ENCODE results near the gene FAM228A. TPM values are rescaled to one million over a fixed set of nuclear protein-coding genes. Genes with fewer than 3 reads are reported as not detected.
"Not testable (repeated sequence)": the region's sequence is repeated elsewhere in the genome, so short reads cannot be mapped to it uniquely, and the experiment has no call there.

FAM228A gene
- total RNA-seq (2014; rRNA removed; shearing (Covaris generic)), result not detected in 2 replicates
- polyA plus RNA-seq (2015; cell fraction: cytosol; rRNA removed), result not detected in 2 replicates
- polyA plus RNA-seq (2015; cell fraction: nucleus; rRNA removed), result not detected in 2 replicates

- DNase-seq (ENCODE audit: low read depth), result no peak
These were observed at the start of gene FAM228A for GRCh38 chr2:24174851-24175277. FAM228A (plus strand) TSS chr2:24175053; CDS start chr2:24175481, 428 bp downstream.

GRCh38 chr2:24125956-24126355 is 48.9 kb upstream of the FAM228A start:
- no peak for DNase-seq (ENCODE audit: low read depth)

- no peak for DNase-seq (ENCODE audit: low read depth)
These were observed 42.3 kb upstream of the FAM228A start for GRCh38 chr2:24132543-24132942.

- not testable (repeated sequence) for DNase-seq (ENCODE audit: low read depth)
These were observed 34.5 kb upstream of the FAM228A start for GRCh38 chr2:24140305-24140704.

DNA sequence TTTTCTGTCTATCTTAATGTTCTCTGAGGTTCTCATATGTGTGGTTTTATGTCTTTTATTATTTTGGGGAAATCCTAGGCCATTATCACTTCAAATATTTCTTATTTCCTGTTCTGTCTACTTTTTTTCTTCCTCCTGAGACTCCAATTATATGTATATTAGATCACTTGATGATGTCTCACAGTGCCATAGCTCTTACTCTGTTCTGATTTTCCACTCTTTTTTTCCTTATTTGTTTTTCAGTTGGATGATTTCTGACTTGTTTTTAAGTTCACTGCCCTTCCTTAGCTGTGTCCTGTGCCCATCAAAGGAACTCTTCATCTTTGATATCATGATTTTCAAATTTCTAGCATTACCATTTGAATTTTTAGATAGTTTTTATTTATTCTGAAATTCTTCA is 27.5 kb upstream of the FAM228A start:
- no peak for DNase-seq (ENCODE audit: low read depth)

DNA sequence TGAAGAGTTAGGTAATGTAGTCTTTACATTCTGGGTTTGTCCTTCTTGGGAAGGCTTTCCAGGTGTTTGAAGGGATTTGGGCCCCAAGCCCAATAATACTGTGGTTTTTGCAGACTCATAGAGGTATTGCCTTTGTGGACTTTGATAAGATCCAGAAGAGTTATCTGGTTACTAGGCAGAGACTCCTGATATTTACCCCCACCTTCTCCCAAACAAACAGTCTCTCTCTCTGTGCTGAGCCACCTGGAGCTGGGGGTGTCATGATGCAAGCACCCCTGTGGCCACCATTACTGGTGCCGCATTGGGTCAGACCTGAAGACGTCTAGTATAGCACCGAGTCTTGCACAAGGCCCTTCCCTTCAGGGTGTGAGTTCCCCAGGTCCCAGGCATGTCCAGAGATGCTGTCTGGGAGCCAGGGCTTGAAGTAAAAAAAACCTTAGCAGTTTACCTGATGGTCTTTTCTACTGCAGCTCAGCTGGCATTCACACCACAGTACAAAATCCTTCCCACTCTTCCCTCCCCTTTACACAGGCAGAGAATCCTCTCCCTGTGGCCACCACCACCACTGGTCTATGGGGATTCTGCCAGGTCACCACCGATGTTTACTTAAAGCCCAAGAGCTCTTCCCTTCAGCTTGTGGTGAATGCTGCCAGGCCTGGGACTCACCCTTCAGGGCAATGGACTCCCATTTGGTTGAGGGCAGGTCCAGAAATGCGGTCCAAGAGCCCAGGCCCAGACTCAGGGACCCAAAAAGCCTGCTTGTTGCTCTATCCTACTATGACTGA is 22.2 kb upstream of the FAM228A start:
- no peak for DNase-seq (ENCODE audit: low read depth)

GRCh38 chr2:24153478-24153877 is 21.4 kb upstream of the FAM228A start:
- no peak for DNase-seq (ENCODE audit: low read depth)

DNA sequence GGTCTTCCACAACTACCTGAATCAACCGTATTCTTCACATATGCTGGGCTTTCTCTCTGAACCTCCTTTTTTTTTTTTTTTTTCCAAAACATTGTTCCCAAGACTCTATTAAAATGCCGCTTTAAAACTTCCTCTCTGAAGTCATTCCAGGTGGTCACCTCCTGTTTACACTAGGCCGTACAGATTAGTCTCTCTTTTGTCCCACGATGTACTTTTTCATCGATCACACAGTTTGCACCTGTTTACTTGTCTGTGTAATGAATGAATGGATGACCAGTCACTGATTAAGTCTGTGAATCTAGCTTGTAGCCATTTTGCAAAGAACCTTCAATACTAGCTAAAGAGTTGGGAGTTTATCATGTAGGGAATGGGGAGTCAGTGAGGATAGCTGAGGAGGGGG is 16.7 kb upstream of the FAM228A start:
- no peak for DNase-seq (ENCODE audit: low read depth)

DNA sequence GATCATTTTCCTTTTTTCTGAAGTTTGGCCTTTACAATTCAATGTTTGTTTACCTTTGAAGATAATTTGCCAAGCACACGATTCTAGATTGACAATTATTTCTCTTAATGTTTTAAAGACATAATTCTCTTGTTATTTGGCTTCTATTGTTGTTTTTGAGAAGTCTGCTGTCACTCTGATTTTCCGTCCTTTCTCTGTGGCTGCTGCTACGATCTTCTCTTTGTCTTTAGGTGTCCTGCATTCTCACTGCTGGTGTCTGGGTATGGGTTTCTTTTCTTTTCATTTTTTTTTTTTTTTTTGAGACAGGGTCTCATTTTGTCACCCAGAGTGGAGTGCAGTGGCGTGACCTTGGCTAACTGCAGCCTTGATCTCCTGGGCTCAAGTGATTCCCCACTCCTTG is 15.1 kb upstream of the FAM228A start:
- DNase-seq (ENCODE audit: low read depth), result no peak

- DNase-seq (ENCODE audit: low read depth), result no peak
These were observed 14.1 kb upstream of the FAM228A start for GRCh38 chr2:24160761-24161160.

DNA sequence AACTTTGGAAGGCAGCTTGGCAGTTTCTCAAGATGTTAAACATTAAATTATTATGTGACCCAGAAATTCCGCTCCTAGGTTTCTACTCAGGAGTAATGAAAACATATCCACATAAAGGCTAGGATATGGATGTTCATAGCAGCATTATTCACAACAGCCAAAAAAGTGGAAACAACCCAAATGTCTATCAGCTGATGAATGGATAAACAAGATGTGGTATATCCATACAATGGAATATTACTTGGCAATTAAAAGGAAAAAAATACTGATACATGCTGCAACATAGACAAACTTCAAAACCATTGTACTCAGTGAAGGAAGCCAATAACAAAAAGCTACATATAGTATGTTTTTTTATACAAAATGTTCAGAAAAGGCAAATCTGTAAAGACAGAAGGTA is 12.4 kb upstream of the FAM228A start:
- DNase-seq (ENCODE audit: low read depth), result no peak

DNA sequence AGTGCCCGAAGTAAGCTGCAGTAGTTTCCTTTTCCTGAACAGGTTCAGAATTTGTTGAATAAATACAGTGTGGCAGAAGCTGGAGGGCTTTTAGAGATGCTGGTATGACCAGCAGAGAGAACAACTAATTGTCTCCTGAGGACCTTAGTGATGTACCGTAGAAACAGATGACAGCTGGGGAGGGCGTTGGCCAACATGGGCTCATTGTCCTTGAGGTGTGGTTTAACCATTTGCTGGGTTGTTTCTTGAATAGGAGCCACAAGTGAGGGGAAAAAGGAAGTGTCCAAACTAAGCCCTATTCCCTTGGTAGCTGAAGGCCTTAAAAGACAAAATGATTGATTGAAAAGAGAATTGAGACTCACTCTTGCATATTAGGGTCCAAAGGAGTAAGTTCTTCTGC is 11.7 kb upstream of the FAM228A start:
- DNase-seq (ENCODE audit: low read depth), result no peak

DNA sequence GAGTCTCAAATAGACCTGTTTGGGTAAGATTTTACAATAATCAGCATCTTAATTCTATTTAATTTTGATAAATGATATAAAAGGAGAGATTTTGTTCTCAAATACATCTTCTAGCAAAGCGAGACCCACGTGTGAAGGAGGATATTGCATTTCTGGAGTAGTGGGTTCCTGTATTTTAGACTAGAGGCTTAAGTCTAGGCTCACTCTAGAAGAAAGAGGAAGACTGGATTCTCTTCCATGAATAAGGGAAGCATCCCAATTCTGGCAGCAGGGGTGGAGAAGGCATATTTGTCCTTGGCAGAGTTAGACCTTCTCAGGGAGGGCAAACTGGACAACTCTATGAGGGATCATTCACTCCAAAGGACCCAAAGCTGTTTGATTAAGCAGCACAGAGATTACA is 11.3 kb upstream of the FAM228A start:
- no peak for DNase-seq (ENCODE audit: low read depth)

DNA sequence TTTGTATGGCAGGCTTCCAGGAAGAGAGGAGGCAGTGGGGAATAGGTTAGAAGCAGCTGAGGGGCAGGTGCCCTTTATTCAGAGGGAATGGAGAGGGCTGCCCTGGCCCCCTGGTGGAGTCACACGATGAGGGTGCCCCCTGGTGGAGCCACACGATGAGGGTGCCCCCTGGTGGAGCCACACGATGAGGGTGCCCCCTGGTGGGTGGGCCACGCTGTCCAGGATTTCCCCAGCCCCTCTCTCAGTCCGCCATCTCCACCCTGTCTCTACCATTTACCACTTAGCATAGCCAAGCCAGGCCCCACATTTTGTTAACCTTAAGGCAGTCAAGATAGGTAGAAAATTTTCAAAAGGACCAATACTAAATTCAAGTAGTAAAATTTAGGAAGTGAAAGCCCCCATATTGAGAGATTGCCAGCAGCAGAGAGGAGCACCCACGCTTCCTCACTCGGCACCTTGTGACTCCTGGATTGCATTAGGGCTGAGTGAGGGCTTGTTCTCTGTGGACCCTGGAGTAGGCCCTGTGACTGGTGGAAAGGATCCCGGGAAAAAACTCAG is 10.4 kb upstream of the FAM228A start:
- DNase-seq (ENCODE audit: low read depth), result peak; percentile 23

DNA sequence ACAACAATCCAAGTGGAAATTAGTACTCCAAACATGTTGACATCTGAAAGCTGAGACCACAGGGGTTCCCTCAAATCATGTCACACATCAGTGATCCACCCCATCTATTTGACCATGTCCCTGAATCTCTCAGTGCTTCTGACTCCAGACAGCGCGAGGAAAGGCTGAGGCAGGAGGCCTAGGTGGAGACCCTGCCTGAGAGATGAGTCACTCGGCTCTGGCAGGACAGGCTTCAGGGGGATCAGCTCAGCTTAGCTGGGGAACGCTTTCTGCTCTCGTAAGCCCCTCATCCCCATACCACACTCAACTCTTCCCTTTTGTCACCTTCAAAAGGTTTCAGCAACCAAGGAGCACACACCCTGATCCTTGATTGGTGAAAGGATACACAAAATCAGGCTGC is 5.8 kb upstream of the FAM228A start:
- DNase-seq (ENCODE audit: low read depth), result no peak

GRCh38 chr2:24175631-24176187 is 856 bp downstream of the FAM228A start:
- no peak for DNase-seq (ENCODE audit: low read depth)

DNA sequence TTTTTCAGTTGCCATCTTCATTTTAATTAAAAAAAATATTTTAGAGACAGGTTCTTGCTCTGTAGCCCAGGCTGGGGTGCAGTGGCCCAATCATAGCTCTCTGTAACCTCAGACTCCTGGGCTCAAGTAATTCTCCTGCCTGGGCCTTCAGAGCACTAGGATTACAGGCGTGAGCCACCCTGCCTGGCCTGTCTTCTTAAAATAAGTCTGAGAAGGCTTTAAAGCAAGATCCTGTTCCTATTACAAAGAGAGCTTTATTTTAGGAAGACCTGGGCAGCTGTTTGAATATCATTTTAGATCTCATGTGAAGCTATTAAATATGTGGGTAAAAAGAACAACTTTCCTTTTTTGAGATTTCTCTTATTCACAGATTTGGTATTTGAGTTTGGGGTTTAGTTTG is 1.5 kb downstream of the FAM228A start:
- DNase-seq (ENCODE audit: low read depth), result no peak

DNA sequence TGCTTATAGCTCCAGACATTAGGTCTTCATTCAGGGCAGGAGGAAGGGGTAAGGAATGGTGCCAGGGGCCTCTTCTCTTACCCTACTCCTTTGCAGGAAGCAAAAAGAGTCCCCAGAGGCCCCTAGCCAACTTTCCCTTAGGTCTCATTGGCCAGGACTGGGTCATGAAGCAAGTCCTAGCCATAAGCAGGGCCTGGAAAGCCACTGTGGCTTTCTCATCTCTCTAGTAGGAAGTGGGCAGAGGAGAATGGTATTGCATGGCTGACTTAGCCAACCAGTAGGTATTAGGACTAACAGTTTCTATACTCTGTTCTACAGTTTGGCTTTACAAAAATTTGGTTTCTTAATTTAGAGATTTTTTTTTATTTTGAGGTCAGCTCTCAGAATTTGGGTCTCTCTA is 4.8 kb downstream of the FAM228A start:
- no peak for DNase-seq (ENCODE audit: low read depth)

- DNase-seq (ENCODE audit: low read depth), result no peak
These were observed 7.0 kb downstream of the FAM228A start for GRCh38 chr2:24181849-24182248.

DNA sequence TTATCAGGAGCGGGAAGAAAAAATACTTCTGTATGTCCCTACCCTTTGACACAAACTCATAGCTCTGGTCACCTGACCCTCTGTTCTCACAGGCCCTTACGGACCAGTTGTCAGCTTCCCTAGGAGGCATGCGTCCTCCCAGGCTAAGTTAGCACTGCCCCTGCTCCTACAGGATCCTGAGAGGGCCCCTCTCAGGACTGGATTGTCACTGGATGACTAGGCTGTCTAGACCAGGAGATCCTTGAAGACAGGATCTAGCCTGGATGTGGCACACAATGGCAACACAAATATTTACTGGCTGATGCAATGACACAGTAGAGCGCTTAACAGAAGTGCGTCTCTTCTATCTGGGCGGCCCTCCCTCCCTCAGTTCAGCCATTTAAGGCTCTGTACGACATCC is 7.7 kb downstream of the FAM228A start:
- no peak for DNase-seq (ENCODE audit: low read depth)

- no peak for DNase-seq (ENCODE audit: low read depth)
These were observed 8.7 kb downstream of the FAM228A start for GRCh38 chr2:24183366-24184069.

- DNase-seq (ENCODE audit: low read depth), result no peak
These were observed 14.7 kb downstream of the FAM228A start for GRCh38 chr2:24189551-24189950.

All from HT1080 (cell line).